ENCODE results near the gene PRSS2. TPM values are rescaled to one million over a fixed set of nuclear protein-coding genes. Genes with fewer than 3 reads are reported as not detected.
A peak's percentile ranks its signal among the peaks of the same experiment; 100 is the strongest.

The PRSS2 gene
- total and polyA plus RNA-seq, 9 of the 15 experiments (the other 6 are each of a cell fraction or from before 2014, with no cell fraction given), result 1.3 to 23.9 (median 3.8) TPM

DNA sequence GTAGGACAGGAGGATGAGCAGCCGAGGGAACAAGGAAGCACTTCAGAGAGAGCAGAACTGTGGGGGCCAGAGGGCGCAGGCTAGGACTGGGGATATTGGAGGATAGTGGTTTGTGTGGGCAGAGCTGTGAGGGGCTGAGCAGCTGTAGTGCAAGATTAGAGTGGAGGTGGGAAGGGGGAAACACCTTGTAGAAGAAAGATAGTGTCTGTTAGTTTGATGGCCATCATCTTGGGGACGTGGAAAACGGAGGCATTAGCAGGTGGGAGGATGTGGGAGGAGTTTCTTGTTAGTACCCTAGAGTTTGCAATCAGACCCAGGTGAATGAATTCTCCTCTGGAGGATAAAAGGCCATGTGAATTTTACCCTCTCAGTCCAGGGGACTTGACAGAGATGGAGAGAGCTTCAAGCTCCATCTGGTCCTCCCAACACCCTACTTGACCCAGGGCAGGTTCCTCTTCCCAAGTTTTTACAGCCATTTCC is 34.0 kb downstream of the PRSS2 start:
- Histone ChIP-seq H3K9ac (ENCODE audit: insufficient read depth in 1 of 2, low read depth in 2 of 2, low read length in 2 of 2) (no peak overlapping the region), H3K27me3 (ENCODE audit: control insufficient read depth in 2 of 2, insufficient read depth in 2 of 2, low read length in 2 of 2) (no peaks in the 10 kb centered on the region; a peak in 1 of 5 replicates), H3K9me3 (replicated peaks; ENCODE audit: control insufficient read depth, insufficient read depth, low read depth, low read length) (no peaks in the 10 kb centered on the region), H3K9me1 (ENCODE audit: control insufficient read depth, insufficient read depth, low read length) (no peaks in the 10 kb centered on the region), H3K79me2 (ENCODE audit: control insufficient read depth, insufficient read depth, low read length) (no peaks in the 10 kb centered on the region; the same call in 2 of the 3 replicates), H3K36me3 (ENCODE audit: control insufficient read depth, insufficient read depth, low read length) (no peaks in the 10 kb centered on the region), H3K4me2 (ENCODE audit: insufficient read depth, low read length) (peak overlapping the region; percentile 11; the same call in 1 of the 2 replicates), H3K4me1 (replicated peaks in 1 of 2; ENCODE audit: control insufficient read depth in 2 of 2, insufficient read depth in 2 of 2, low read length in 2 of 2) (peaks cover 0 to 49% of the 10 kb centered on the region in 2 experiments; a peak in 3 of 5 replicates), H3K4me3 (no peak overlapping the region), H2AFZ (ENCODE audit: low read depth, low read length) (no peak overlapping the region), H4K20me1 (replicated peaks; ENCODE audit: control insufficient read depth, insufficient read depth, low read length) (no peaks in the 10 kb centered on the region), H3K27ac (ENCODE audit: extremely low read depth, low read depth, low read length) (no peak overlapping the region; the same call in 2 of the 3 replicates)
- DNase-seq (ENCODE audit: extremely low read depth in 1 of 4, low spot score in 3 of 4) (peak; percentile 47 to 67 (median 58)), ATAC-seq (no peak; the same call in 2 of the 3 replicates), FAIRE-seq (peak; percentile 26)
- BruUV-seq (replicated peaks), result no TSS peak
- in situ Hi-C loops (cut with MboI) (no loop called here), intact Hi-C loops (cut with micrococcal nuclease) (no loop called here)
- WGBS (ENCODE audit: insufficient coverage, low coverage, missing lambda C conversion rate), result 2% methylated on average over 4 of the region's 4 CpGs
- ChIA-PET POLR2A (no interaction called here), CTCF (ENCODE audit: low intra/inter-chr PET ratio) (no interaction called here)
- TF ChIP-seq SP2 (IDR thresholded peaks at IDR 0.05; ENCODE audit: extremely low read depth, low read depth, low read length, poor library complexity, severe bottlenecking), result no peak
- no peak for TF ChIP-seq RBM34 (IDR thresholded peaks at IDR 0.05; ENCODE audit: borderline replicate concordance, insufficient read depth, low read length)
- peak; percentile 59; the same call in 1 of the 2 replicates for TF ChIP-seq POLR2AphosphoS5 (IDR thresholded peaks at IDR 0.05; ENCODE audit: control insufficient read depth, insufficient read depth, low read depth, low read length)
- peak; percentile 82 for TF ChIP-seq TCF3 (CRISPR knock-in tag; IDR thresholded peaks at IDR 0.05)
- 0 out of 2 replicates have a peak, but pooled peaks have one; percentile 33 for TF ChIP-seq STAT5A (IDR thresholded peaks at IDR 0.05; ENCODE audit: borderline replicate concordance, low read length)
- peak; percentile 16; the same call in 1 of the 2 replicates for TF ChIP-seq NFIC (IDR thresholded peaks at IDR 0.05)
- no peak for TF ChIP-seq POLR3G (IDR thresholded peaks at IDR 0.05; ENCODE audit: extremely low read depth, insufficient read length, insufficient replicate concordance)
- TF ChIP-seq TSC22D4 (tag; IDR thresholded peaks at IDR 0.05), result 0 out of 2 replicates have a peak, but pooled peaks have one; percentile 22
- peak; percentile 60; the same call in 1 of the 2 replicates for TF ChIP-seq ARID1B (IDR thresholded peaks at IDR 0.05)
- TF ChIP-seq CBFA2T3 (IDR thresholded peaks at IDR 0.05), result peak; percentile 90
- TF ChIP-seq RUNX1 (IDR thresholded peaks at IDR 0.05; ENCODE audit: low read depth), result peak; percentile 71; the same call in 1 of the 2 replicates
- TF ChIP-seq, protein P1, sequence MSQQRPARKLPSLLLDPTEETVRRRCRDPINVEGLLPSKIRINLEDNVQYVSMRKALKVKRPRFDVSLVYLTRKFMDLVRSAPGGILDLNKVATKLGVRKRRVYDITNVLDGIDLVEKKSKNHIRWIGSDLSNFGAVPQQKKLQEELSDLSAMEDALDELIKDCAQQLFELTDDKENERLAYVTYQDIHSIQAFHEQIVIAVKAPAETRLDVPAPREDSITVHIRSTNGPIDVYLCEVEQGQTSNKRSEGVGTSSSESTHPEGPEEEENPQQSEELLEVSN (IDR thresholded peaks at IDR 0.05; ENCODE audit: borderline replicate concordance in 1 of 2, extremely low read depth in 1 of 2, insufficient read depth in 1 of 2, insufficient read length in 1 of 2, low read depth in 1 of 2, low read length in 1 of 2, poor library complexity in 1 of 2, severe bottlenecking in 1 of 2), result no peak
- TF ChIP-seq EGR1 (conservative IDR thresholded peaks at IDR 0.05), result peak; percentile 92
- no peak for TF ChIP-seq RBM39 (optimal IDR thresholded peaks at IDR 0.05; ENCODE audit: low read depth, low read length)
- peak; percentile 75; the same call in 1 of the 2 replicates for TF ChIP-seq TEAD4 (IDR thresholded peaks at IDR 0.05; ENCODE audit: low read length)
- TF ChIP-seq TEAD4 (CRISPR knock-in tag; IDR thresholded peaks at IDR 0.05; ENCODE audit: borderline replicate concordance), result no peak
- TF ChIP-seq BHLHE40 (IDR thresholded peaks at IDR 0.05; ENCODE audit: low read length), result no peak
- TF ChIP-seq TRIM24 (IDR thresholded peaks at IDR 0.05), result peak in 1 of 2 experiments; percentile 32; a peak in 1 of 4 replicates
- TF ChIP-seq PRMT5 (CRISPR knock-in tag; IDR thresholded peaks at IDR 0.05), result no peak
- peak; percentile 80 for TF ChIP-seq CBFA2T2 (conservative IDR thresholded peaks at IDR 0.05)
- TF ChIP-seq, protein P2, sequence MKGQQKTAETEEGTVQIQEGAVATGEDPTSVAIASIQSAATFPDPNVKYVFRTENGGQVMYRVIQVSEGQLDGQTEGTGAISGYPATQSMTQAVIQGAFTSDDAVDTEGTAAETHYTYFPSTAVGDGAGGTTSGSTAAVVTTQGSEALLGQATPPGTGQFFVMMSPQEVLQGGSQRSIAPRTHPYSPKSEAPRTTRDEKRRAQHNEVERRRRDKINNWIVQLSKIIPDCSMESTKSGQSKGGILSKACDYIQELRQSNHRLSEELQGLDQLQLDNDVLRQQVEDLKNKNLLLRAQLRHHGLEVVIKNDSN (CRISPR knock-in tag; IDR thresholded peaks at IDR 0.05), result no peak
- no peak for TF ChIP-seq ZNF263 (CRISPR knock-in tag; IDR thresholded peaks at IDR 0.05; ENCODE audit: borderline replicate concordance)
- peak; percentile 72; the same call in 1 of the 2 replicates for TF ChIP-seq EP300 (IDR thresholded peaks at IDR 0.05; ENCODE audit: low read length)

All from K562 (cell line).